Coronary artery (tissue), 2 donors: ENCODE results near the gene NHP2.
A peak's percentile ranks its signal among the peaks of the same experiment; 100 is the strongest.
"Not testable (repeated sequence)": the region's sequence is repeated elsewhere in the genome, so short reads cannot be mapped to it uniquely, and the experiment has no call there.

ENCODE experiments used
- DNase-seq: peaks from one replicate; pipeline ENCODE4 v3.0.0-alpha.2; 2017; ENCODE audit warnings: low spot score
- H3K27ac ChIP-seq, 2 donors: fragments of 200-600 bp; sonication (generic); one replicate each; pipeline ENCODE4 v1.5.1; 2016 to 2019
- H3K4me3 ChIP-seq: fragments of 200-600 bp; sonication (generic); 2 replicates; pipeline ENCODE4 v1.5.1; 2016; ENCODE audit warnings: mild to moderate bottlenecking, moderate library complexity
- CTCF ChIP-seq: fragments of 200-600 bp; sonication (generic); IDR thresholded peaks from one replicate; pipeline ENCODE4 v1.5.1; 2019; ENCODE audit warnings: antibody characterized with exemption

NHP2 gene

GRCh38 chr5:178153530-178154340 is at the start of gene NHP2:
Gene NHP2 (minus strand): TSS chr5:178153885. CDS start chr5:178153817, 68 bp downstream.
- peak; percentile 99 for DNase-seq
- TF ChIP-seq CTCF: no peak
- peak within 1 kb of the TSS; percentile 76 for H3K4me3 ChIP-seq
- peak within 1 kb of the TSS; percentile 57 to 78 for H3K27ac ChIP-seq

GRCh38 chr5:178202541-178202940 is 48.9 kb upstream of the NHP2 start:
- DNase-seq: peak; percentile 41
- TF ChIP-seq CTCF: no peak
- Histone ChIP-seq H3K27ac (no peak overlapping the region), H3K4me3 (no peak overlapping the region)

GRCh38 chr5:178201927-178202235 is 48.2 kb upstream of the NHP2 start:
- TF ChIP-seq CTCF: no peak
- no peak overlapping the region for H3K4me3 ChIP-seq
- H3K27ac ChIP-seq: no peak overlapping the region
- DNase-seq: peak; percentile 49

- no peak for TF ChIP-seq CTCF
- no peak overlapping the region for H3K4me3 ChIP-seq
- DNase-seq: peak; percentile 62
- no peak overlapping the region for H3K27ac ChIP-seq
These were observed 47.7 kb upstream of the NHP2 start for GRCh38 chr5:178201221-178201926.

GRCh38 chr5:178199581-178200434 is 46.1 kb upstream of the NHP2 start:
- no peak overlapping the region for H3K4me3 ChIP-seq
- peak; percentile 67 for DNase-seq
- no peak for TF ChIP-seq CTCF
- H3K27ac ChIP-seq: no peak overlapping the region

- peak; percentile 67 for DNase-seq
- Histone ChIP-seq H3K27ac (no peak overlapping the region), H3K4me3 (no peak overlapping the region)
- TF ChIP-seq CTCF: no peak
These were observed 45.0 kb upstream of the NHP2 start for GRCh38 chr5:178198706-178199105.

GRCh38 chr5:178198151-178198550 is 44.5 kb upstream of the NHP2 start:
- H3K4me3 ChIP-seq, H3K27ac ChIP-seq: not testable (repeated sequence)
- peak; percentile 22 for DNase-seq
